IPS-20b (cell line): ENCODE measurements around the gene SYPL2.

ENCODE experiments used
- H3K27ac ChIP-seq: one replicate; pipeline ENCODE4 v1.5.1; 2013; ENCODE audit warnings: low read length
- H3K27me3 ChIP-seq: 2 replicates; pipeline ENCODE4 v1.6.1; 2013; ENCODE audit warnings: mild to moderate bottlenecking, low read length, inconsistent platforms; ENCODE audit not compliant: insufficient read depth
- H3K36me3 ChIP-seq: 2 replicates; pipeline ENCODE4 v1.6.1; 2013; ENCODE audit warnings: low read depth, mild to moderate bottlenecking, inconsistent platforms, low read length, moderate library complexity; ENCODE audit not compliant: insufficient read depth
- H3K4me1 ChIP-seq: 2 replicates; pipeline ENCODE4 v1.6.1; 2013; ENCODE audit warnings: mild to moderate bottlenecking, control low read depth, inconsistent platforms, low read length, moderate library complexity; ENCODE audit not compliant: insufficient read depth
- H3K4me3 ChIP-seq: 2 replicates; pipeline ENCODE4 v1.5.1; 2013; ENCODE audit warnings: mild to moderate bottlenecking, low read length, inconsistent platforms
- H3K9ac ChIP-seq: 2 replicates; pipeline ENCODE4 v1.6.1; 2013; ENCODE audit warnings: low read depth, mild to moderate bottlenecking, inconsistent platforms, low read length, moderate library complexity
- H3K9me3 ChIP-seq: 2 replicates; pipeline ENCODE4 v1.6.1; 2013; ENCODE audit warnings: mild to moderate bottlenecking, low read depth, low read length, inconsistent platforms; ENCODE audit not compliant: insufficient read depth

SYPL2 gene

GRCh38 chr1:109483672-109484518 is 17.5 kb downstream of the SYPL2 start, which contains the start of gene ATXN7L2:
Gene ATXN7L2, plus strand, starts transcription at chr1:109483905. Its CDS starts 49 bp downstream, at chr1:109483954.
- H3K4me3 ChIP-seq, result peak within 1 kb of the TSS; percentile 97
- no peak within 1 kb of the TSS for H3K27ac ChIP-seq
- H3K4me1 ChIP-seq, result peaks cover 8% of the 10 kb centered on the region; the same call in 1 of the 2 replicates
- H3K9me3 ChIP-seq, result no peaks in the 10 kb centered on the region
- H3K36me3 ChIP-seq, result peaks cover 18% of the 10 kb centered on the region; the same call in 1 of the 2 replicates
- H3K27me3 ChIP-seq, result peaks cover 10% of the 10 kb centered on the region
- H3K9ac ChIP-seq, result peak within 1 kb of the TSS; percentile 93

GRCh38 chr1:109484519-109484975 is 18.2 kb downstream of the SYPL2 start:
- Histone ChIP-seq H3K4me3 (peak overlapping the region; percentile 97), H3K27ac (no peak overlapping the region), H3K4me1 (peaks cover 8% of the 10 kb centered on the region; the same call in 1 of the 2 replicates), H3K9me3 (no peaks in the 10 kb centered on the region), H3K9ac (peak overlapping the region; percentile 93; the same call in 1 of the 2 replicates), H3K27me3 (peaks cover 10% of the 10 kb centered on the region), H3K36me3 (peaks cover 24% of the 10 kb centered on the region)

- Histone ChIP-seq H3K4me3 (peak overlapping the region; percentile 97), H3K27me3 (peaks cover 10% of the 10 kb centered on the region), H3K9me3 (no peaks in the 10 kb centered on the region), H3K36me3 (peaks cover 26% of the 10 kb centered on the region), H3K27ac (no peak overlapping the region), H3K4me1 (peaks cover 8% of the 10 kb centered on the region; the same call in 1 of the 2 replicates), H3K9ac (peak overlapping the region; percentile 93; the same call in 1 of the 2 replicates)
Observed at GRCh38 chr1:109485001-109485400, 18.7 kb downstream of the SYPL2 start.

- no peak overlapping the region for H3K4me3 ChIP-seq
- H3K9me3 ChIP-seq, result no peaks in the 10 kb centered on the region
- H3K27me3 ChIP-seq, result peaks cover 4% of the 10 kb centered on the region
- H3K9ac ChIP-seq, result no peak overlapping the region
- H3K36me3 ChIP-seq, result peaks cover 26% of the 10 kb centered on the region
- peaks cover 8% of the 10 kb centered on the region; the same call in 1 of the 2 replicates for H3K4me1 ChIP-seq
- H3K27ac ChIP-seq, result no peak overlapping the region
Observed at GRCh38 chr1:109487261-109487660, 20.9 kb downstream of the SYPL2 start.

GRCh38 chr1:109488201-109488600 is 21.9 kb downstream of the SYPL2 start:
- Histone ChIP-seq H3K9ac (no peak overlapping the region), H3K27me3 (no peaks in the 10 kb centered on the region), H3K27ac (no peak overlapping the region), H3K36me3 (peaks cover 26% of the 10 kb centered on the region), H3K4me3 (no peak overlapping the region), H3K9me3 (no peaks in the 10 kb centered on the region), H3K4me1 (peaks cover 8% of the 10 kb centered on the region; the same call in 1 of the 2 replicates)

GRCh38 chr1:109488696-109489095 is 22.4 kb downstream of the SYPL2 start:
- H3K27me3 ChIP-seq, result no peaks in the 10 kb centered on the region
- H3K4me3 ChIP-seq, result no peak overlapping the region
- no peak overlapping the region for H3K27ac ChIP-seq
- no peaks in the 10 kb centered on the region for H3K9me3 ChIP-seq
- H3K9ac ChIP-seq, result no peak overlapping the region
- peaks cover 26% of the 10 kb centered on the region for H3K36me3 ChIP-seq
- H3K4me1 ChIP-seq, result peaks cover 8% of the 10 kb centered on the region; the same call in 1 of the 2 replicates

- Histone ChIP-seq H3K27me3 (no peaks in the 10 kb centered on the region), H3K9me3 (no peaks in the 10 kb centered on the region), H3K4me1 (peaks cover 3% of the 10 kb centered on the region; the same call in 1 of the 2 replicates), H3K27ac (no peak overlapping the region), H3K36me3 (peaks cover 26% of the 10 kb centered on the region), H3K4me3 (no peak overlapping the region), H3K9ac (no peak overlapping the region)
Observed at GRCh38 chr1:109490029-109490933, 23.9 kb downstream of the SYPL2 start.

- H3K4me3 ChIP-seq, result no peak overlapping the region
- H3K4me1 ChIP-seq, result no peaks in the 10 kb centered on the region
- H3K36me3 ChIP-seq, result peaks cover 26% of the 10 kb centered on the region
- H3K9me3 ChIP-seq, result no peaks in the 10 kb centered on the region
- H3K27ac ChIP-seq, result no peak overlapping the region
- H3K27me3 ChIP-seq, result no peaks in the 10 kb centered on the region
- H3K9ac ChIP-seq, result no peak overlapping the region
Observed at GRCh38 chr1:109490934-109491302, 24.6 kb downstream of the SYPL2 start.

GRCh38 chr1:109491372-109491771 is 25.0 kb downstream of the SYPL2 start:
- Histone ChIP-seq H3K9ac (no peak overlapping the region), H3K4me3 (no peak overlapping the region), H3K4me1 (no peaks in the 10 kb centered on the region), H3K36me3 (peaks cover 28% of the 10 kb centered on the region), H3K27ac (no peak overlapping the region), H3K9me3 (no peaks in the 10 kb centered on the region), H3K27me3 (no peaks in the 10 kb centered on the region)

GRCh38 chr1:109492779-109493178 is 26.4 kb downstream of the SYPL2 start:
- Histone ChIP-seq H3K9ac (no peak overlapping the region), H3K4me1 (no peaks in the 10 kb centered on the region; the same call in 1 of the 2 replicates), H3K27me3 (no peaks in the 10 kb centered on the region), H3K36me3 (peaks cover 24% of the 10 kb centered on the region), H3K27ac (no peak overlapping the region), H3K4me3 (no peak overlapping the region), H3K9me3 (no peaks in the 10 kb centered on the region)

- Histone ChIP-seq H3K4me3 (peak overlapping the region; percentile 89; the same call in 1 of the 2 replicates), H3K36me3 (peaks cover 20% of the 10 kb centered on the region; the same call in 1 of the 2 replicates), H3K4me1 (no peaks in the 10 kb centered on the region; the same call in 1 of the 2 replicates), H3K27me3 (no peaks in the 10 kb centered on the region), H3K27ac (no peak overlapping the region), H3K9ac (0 out of 2 replicates have a peak overlapping the region, but pooled peaks have one; percentile 19), H3K9me3 (no peaks in the 10 kb centered on the region)
Observed at GRCh38 chr1:109493227-109493626, 26.9 kb downstream of the SYPL2 start.
